Measurements from ENCODE around the gene CCNC. TPM values are rescaled to one million over a fixed set of nuclear protein-coding genes. Genes with fewer than 3 reads are reported as not detected.

The CCNC gene, protein sequence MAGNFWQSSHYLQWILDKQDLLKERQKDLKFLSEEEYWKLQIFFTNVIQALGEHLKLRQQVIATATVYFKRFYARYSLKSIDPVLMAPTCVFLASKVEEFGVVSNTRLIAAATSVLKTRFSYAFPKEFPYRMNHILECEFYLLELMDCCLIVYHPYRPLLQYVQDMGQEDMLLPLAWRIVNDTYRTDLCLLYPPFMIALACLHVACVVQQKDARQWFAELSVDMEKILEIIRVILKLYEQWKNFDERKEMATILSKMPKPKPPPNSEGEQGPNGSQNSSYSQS
- total RNA-seq = 41.6 TPM
- long read RNA-seq, transcript CCNC-210 (12 exons, 2,473 nt) = major isoform, 67 of 85 reads
- long read RNA-seq, partial matches to known transcripts = 0 of 85 reads
- long read RNA-seq, other reads (novel, unspliced or antisense) = 11 of 85 reads

DNA sequence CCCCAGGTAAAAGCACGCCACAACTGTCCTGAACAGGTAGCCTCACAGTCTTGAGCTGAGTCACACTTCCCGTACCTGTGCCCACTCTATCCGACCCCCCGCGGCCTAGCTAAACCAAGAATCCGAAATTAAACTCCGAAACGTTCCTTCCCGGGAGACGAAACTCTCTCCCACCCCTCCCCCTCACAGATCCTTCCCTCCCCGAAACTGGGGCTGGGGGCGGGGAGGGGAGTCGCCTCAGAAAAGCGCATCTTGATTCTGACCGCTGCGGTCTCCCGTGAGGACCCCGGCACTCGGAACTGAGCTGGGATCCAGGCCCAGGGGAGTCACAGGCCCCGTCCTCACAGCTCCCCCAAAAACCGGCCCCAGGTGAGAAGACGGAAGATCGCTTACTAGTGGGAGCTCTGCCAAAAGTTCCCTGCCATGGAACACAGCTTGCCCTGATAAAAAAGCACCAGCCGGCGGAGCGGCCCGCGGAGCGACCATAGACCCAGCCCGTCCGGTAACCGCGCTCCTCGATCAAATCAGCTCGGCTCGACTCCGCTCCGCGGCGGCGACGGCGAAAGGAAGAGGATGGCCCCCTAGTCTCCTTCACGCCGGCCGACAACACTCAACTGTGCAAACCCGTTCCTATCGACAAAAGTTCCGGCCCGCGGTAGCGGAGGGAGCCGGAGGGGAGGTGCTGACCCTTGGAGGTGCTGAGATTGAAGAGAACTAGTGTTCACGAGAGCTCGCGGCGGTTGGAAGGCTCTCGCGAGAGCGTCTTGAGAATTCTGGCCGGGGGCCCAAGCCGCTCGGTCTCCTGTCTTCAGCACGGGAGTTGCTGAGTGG, at the start of gene CCNC:
CCNC (minus strand) TSS at position 558 of the 831 bp plus-strand sequence; CDS start at position 425, 133 bp downstream.
- Histone ChIP-seq H3K4me1 (peaks cover 17% of the 10 kb centered on the region), H3K27me3 (ENCODE audit: low read depth) (no peaks in the 10 kb centered on the region), H3K4me3 (peak within 1 kb of the TSS; percentile 89), H3K36me3 (no peaks in the 10 kb centered on the region), H3K9me3 (no peaks in the 10 kb centered on the region), H3K27ac (peak within 1 kb of the TSS; percentile 78)
- DNase-seq (peak; percentile 94), ATAC-seq (peak; percentile 99 to 100)
- TF ChIP-seq, protein P1, sequence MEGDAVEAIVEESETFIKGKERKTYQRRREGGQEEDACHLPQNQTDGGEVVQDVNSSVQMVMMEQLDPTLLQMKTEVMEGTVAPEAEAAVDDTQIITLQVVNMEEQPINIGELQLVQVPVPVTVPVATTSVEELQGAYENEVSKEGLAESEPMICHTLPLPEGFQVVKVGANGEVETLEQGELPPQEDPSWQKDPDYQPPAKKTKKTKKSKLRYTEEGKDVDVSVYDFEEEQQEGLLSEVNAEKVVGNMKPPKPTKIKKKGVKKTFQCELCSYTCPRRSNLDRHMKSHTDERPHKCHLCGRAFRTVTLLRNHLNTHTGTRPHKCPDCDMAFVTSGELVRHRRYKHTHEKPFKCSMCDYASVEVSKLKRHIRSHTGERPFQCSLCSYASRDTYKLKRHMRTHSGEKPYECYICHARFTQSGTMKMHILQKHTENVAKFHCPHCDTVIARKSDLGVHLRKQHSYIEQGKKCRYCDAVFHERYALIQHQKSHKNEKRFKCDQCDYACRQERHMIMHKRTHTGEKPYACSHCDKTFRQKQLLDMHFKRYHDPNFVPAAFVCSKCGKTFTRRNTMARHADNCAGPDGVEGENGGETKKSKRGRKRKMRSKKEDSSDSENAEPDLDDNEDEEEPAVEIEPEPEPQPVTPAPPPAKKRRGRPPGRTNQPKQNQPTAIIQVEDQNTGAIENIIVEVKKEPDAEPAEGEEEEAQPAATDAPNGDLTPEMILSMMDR (IDR thresholded peaks at IDR 0.05) = no peak
- intact Hi-C loops (cut with DNase I) = no loop called here

DNA sequence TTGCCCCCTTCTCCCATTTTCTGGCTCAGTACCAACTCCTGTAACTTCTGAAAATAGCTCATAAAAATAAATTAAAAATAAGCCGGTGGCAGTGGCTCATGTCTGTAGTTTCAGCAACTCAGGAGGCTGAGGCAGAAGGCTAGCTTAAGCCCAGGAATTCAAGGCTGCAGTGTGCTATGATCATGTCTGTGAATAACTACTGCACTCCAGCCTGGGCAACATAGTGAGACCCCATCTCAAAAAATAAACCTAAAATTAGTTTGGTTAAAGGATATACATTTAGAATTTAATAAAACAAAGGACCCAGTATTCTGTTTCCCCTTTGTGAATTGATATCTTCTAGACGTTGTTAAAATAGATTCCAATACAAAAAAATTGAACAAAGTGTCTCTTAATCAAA, 48.7 kb upstream of the CCNC start:
- ATAC-seq (no peak), DNase-seq (no peak)
- Histone ChIP-seq H3K4me3 (no peak overlapping the region), H3K27ac (no peak overlapping the region), H3K27me3 (ENCODE audit: low read depth) (peaks cover 99% of the 10 kb centered on the region), H3K4me1 (peaks cover 22% of the 10 kb centered on the region), H3K9me3 (no peaks in the 10 kb centered on the region), H3K36me3 (no peaks in the 10 kb centered on the region)
- intact Hi-C loops (cut with DNase I) = no loop called here
- TF ChIP-seq, protein P1 (IDR thresholded peaks at IDR 0.05) = no peak

DNA sequence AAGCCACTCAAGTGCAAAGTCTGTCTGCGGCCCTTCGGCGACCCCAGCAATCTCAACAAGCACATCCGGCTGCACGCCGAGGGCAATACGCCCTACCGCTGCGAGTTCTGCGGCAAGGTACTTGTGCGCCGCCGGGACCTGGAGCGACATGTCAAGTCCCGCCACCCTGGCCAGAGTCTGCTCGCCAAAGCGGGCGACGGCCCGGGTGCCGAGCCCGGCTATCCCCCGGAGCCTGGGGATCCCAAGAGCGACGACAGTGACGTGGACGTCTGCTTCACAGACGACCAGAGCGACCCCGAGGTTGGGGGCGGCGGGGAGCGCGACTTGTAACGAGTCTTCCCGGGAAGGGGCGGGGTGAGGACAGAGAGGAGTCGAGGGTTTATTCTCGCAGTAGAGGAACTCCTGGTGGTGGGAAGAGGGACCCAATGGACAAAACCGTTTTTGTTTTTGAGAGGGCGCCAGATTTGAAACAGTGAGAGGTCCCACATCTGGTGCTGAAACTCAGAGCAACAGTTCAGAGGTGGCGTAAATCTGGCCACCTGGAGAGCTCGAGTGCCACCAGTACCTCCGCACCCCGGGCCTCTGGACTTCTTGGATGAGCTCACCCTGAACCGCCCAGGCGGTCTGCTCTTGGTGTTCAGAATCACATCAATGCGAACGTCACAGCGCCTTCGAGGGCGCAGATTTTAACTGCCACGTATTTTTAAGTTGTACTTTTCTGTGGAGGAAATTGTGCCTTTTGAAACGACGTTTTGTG, 46.1 kb upstream of the CCNC start:
- ATAC-seq (peak; percentile 24 to 35), DNase-seq (peak; percentile 51)
- Histone ChIP-seq H3K9me3 (no peaks in the 10 kb centered on the region), H3K4me1 (peaks cover 22% of the 10 kb centered on the region), H3K4me3 (peak overlapping the region; percentile 54), H3K36me3 (no peaks in the 10 kb centered on the region), H3K27ac (no peak overlapping the region), H3K27me3 (ENCODE audit: low read depth) (peaks cover 99% of the 10 kb centered on the region)
- TF ChIP-seq, protein P1 (IDR thresholded peaks at IDR 0.05) = no peak
- intact Hi-C loops (cut with DNase I) = no loop called here

DNA sequence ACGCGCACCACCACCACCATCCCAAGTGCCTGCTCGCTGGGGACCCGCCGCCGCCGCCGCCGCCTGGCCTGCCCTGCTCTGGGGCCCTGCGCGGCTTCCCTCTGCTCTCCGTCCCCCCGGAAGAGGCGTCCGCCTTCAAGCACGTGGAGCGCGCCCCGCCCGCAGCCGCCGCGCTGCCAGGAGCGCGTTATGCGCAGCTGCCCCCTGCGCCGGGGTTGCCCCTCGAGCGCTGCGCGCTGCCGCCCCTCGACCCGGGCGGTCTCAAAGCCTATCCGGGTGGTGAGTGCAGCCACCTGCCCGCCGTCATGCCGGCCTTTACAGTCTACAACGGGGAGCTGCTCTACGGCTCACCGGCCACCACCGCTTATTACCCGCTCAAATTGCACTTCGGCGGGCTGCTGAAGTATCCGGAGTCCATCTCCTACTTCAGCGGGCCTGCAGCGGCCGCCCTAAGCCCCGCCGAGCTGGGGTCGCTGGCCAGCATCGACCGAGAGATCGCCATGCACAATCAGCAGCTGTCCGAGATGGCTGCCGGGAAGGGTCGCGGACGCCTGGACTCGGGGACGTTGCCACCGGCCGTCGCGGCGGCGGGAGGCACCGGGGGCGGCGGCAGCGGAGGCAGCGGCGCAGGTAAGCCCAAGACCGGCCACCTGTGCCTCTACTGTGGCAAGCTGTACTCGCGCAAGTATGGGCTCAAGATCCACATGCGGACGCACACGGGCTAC, 45.4 kb upstream of the CCNC start:
- peak; percentile 46 for DNase-seq
- H3K36me3 ChIP-seq = no peaks in the 10 kb centered on the region
- peaks cover 22% of the 10 kb centered on the region for H3K4me1 ChIP-seq
- peak overlapping the region; percentile 54 for H3K4me3 ChIP-seq
- no peaks in the 10 kb centered on the region for H3K9me3 ChIP-seq
- H3K27ac ChIP-seq = no peak overlapping the region
- peaks cover 99% of the 10 kb centered on the region for H3K27me3 ChIP-seq (ENCODE audit: low read depth)
- intact Hi-C loops (cut with DNase I) = no loop called here
- ATAC-seq = peak; percentile 68 to 83
- TF ChIP-seq, protein P1 (IDR thresholded peaks at IDR 0.05) = no peak

DNA sequence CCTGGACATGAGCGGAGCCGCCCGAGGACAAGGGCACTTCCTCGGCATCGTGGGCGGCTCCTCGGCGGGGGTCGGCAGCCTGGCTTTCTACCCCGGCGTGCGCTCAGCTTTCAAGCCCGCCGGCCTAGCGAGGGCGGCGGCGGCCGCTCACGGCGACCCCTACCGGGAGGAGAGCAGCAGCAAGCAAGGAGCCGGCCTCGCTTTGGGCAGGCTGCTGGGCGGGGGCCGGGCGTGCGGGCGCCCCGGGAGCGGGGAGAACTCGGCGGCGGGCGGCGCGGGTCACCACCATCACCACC, 44.9 kb upstream of the CCNC start:
- H3K27ac ChIP-seq = no peak overlapping the region
- H3K4me1 ChIP-seq = peaks cover 22% of the 10 kb centered on the region
- intact Hi-C loops (cut with DNase I) = no loop called here
- H3K9me3 ChIP-seq = no peaks in the 10 kb centered on the region
- peak overlapping the region; percentile 54 for H3K4me3 ChIP-seq
- TF ChIP-seq, protein P1 (IDR thresholded peaks at IDR 0.05) = peak; percentile 46
- no peaks in the 10 kb centered on the region for H3K36me3 ChIP-seq
- ATAC-seq (peak; percentile 76 to 86), DNase-seq (peak; percentile 54)
- H3K27me3 ChIP-seq (ENCODE audit: low read depth) = peaks cover 99% of the 10 kb centered on the region
